GM19035 (cell line): ENCODE results near the gene FREM2.

Source experiments
- ATAC-seq: cut with Tn5 transposase; IDR thresholded peaks from one replicate; pipeline ENCODE4 v1.9.1; 2021; ENCODE audit not compliant: unreplicated experiment

FREM2 gene

GRCh38 chr13:38883783-38884182 is 196.9 kb downstream of the FREM2 start:
- no peak for ATAC-seq

- ATAC-seq = no peak
These were observed 201.4 kb downstream of the FREM2 start for GRCh38 chr13:38888309-38888708.

GRCh38 chr13:38895075-38895474 is 208.2 kb downstream of the FREM2 start:
- ATAC-seq = no peak

DNA sequence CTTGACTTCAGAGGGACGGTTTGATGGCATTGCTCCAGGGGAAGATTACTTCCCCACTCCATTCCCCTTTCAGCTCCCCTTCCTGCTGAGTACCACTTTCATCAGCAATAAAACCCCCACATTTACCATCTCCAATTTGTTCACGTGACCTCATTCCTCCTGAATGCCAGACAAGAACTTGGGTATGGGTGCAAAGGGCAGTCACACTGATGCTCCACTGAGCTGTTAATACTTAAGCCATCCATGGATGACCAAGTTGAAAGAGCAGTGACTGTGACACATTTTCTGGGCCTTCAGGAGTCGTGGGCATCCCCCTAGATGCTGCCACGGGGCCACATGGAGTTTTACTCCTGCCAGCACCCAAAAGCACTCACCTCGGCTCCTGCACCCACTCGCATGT is 210.6 kb downstream of the FREM2 start:
- no peak for ATAC-seq

- no peak for ATAC-seq
These were observed 211.6 kb downstream of the FREM2 start for GRCh38 chr13:38898481-38898880.

DNA sequence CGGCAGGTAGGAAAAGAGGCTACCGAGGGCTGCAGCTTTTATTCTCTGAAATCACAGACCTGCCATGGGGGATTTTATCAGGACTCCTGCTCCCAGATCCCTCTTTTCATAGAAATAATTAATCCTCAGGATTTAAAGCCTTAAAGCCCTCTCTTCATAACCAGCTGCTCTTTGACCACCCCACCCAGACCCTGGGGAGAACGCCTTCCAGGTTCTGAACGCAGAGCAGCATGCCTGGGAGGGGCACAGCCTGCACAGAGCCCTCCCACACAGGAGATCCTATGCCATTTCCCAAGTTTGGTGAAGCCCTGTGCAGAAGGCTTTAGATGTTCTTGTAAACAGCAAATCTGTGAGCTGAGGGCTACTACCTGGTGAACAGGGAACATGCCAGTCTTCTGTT is 212.7 kb downstream of the FREM2 start:
- no peak for ATAC-seq

GRCh38 chr13:38900188-38900587 is 213.3 kb downstream of the FREM2 start:
- no peak for ATAC-seq

DNA sequence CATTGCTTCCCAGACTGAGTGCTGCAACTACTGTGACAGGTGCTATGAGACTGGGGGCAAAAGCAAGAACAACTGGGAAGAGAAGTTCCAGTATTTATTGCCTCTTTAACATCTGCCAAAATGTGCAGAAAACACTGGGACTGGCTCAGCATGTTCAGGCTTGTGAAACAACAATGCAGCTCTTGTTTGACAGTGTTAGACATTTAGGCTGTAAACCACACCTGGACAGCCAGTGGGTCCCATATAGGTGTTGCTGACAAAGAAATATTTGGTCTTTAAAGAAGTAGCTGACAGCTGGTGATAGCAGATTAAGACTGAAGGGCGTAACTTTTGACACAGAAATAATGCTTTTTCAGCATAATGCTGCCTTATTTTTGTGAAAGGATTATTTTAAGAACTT is 215.7 kb downstream of the FREM2 start:
- no peak for ATAC-seq

DNA sequence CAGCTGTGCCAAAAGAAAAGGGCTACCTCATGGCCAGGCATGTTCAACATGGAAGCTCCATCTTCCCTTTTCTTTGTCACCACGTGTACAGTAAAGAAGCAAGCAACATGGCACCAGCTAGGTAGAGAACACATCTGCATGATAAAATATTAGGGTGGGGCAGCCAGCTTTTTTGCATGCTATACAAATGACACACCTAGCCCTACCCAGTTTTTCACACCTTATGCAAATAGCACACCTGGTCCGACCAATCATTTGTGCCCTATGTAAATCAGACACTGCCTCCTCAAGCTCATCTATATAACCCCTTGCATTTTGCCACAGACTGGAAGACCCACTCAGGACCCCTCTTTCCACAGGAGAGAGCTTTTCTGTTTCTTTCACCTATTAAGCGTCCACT is 218.2 kb downstream of the FREM2 start:
- ATAC-seq = no peak

DNA sequence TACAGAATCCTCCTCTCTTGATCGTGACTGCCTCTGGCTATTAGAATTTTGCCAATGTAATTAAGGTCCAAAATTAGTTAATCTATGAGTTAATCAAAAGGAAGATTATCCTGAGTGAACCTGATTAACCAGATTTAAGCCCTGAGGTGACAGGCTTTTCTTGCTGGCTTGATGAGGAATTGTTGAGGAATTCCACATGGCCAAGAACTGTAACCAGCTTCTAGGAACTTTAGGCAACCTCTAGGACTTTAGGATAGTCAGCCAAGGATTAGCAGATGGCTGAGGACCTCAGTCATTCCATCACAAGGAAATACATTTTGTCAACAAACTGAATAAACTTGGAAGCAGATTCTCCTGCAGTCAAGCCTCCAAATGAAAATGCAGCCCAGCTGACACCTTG is 219.0 kb downstream of the FREM2 start:
- ATAC-seq = no peak

DNA sequence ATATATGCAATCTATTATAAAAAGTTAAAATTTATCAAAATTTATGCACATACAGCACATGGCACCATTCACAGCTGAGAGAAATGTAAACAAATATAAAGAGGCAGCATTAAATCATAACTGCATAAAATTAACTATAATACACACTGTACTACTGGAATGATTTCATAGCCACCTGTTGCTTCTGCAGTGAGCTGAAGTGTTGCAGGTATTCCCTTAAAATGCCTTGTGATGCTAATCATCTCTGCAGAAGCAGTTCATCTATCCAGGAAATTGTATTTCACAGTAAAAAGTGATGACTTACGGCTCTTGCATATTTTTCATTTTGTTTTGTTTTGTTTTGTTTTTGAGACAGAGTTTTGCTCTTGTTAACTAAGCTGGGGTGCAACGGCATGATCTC is 221.7 kb downstream of the FREM2 start:
- no peak for ATAC-seq

DNA sequence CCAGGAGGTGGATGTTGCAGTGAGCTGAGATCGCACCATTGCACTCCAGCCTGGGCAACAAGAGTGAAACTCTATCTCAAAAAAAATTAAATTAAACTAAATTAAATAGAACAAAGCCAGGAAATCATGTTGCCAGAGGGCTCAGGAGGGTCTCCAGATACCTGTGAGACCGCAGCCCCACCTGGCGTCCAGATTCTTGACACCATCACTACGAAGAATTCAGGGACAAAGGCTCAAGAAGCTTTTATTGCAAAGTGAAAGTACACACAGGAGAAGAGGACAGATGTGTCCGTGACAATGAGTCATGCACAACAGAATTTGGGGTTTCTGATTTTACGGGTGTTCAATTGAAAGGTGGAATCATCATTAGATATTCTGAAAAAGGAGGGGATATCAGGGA is 227.2 kb downstream of the FREM2 start:
- no peak for ATAC-seq

GRCh38 chr13:38921081-38921480 is 234.2 kb downstream of the FREM2 start:
- no peak for ATAC-seq

GRCh38 chr13:38922170-38922569 is 235.3 kb downstream of the FREM2 start:
- no peak for ATAC-seq

- no peak for ATAC-seq
These were observed 246.9 kb downstream of the FREM2 start for GRCh38 chr13:38933786-38934185.
